ENCODE data around the gene CYFIP2. TPM values are rescaled to one million over a fixed set of nuclear protein-coding genes. Genes with fewer than 3 reads are reported as not detected.

Gene CYFIP2
- total and polyA plus RNA-seq, 2 of the 13 experiments (the other 11 are each of a cell fraction or from before 2014, with no cell fraction given): 22.6 to 30.3 TPM

DNA sequence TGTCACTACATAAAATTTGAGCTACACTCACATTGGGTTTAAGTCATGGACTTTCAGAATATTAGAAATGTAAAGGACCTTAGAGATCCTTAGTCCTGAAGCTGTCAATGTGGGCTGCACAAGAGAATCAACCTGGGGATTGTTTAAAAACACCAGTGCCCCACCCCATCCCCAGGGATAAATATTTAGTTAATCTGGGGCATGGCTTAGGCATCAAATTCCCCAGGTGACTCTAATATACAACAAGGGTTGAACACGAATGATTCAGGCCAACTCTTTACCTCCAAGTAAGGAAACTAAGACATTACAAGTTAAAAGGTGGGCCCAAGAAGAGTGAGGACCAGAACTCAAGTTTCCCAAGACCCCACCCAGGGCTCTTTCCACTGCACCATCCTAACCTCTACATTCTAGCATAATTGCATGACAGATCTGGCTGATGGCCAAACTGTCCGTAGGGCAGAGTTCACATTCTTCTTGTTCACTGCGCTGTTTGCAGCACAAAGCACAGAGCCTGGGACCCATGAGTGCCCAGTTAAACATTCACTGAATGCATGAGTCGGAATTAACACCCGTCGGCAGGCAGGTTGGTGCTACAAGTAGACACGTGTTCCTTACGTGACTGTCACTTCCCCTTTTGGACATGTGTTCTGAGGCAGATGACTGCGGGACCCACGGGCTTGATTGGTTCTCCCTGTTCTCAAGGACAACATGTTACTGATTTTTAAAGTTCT, 25.2 kb downstream of the CYFIP2 start (continued):
- TF ChIP-seq SMYD3 (CRISPR knock-in tag; IDR thresholded peaks at IDR 0.05) (peak; percentile 96), GMEB1 (CRISPR knock-in tag; IDR thresholded peaks at IDR 0.05; ENCODE audit: borderline replicate concordance) (peak; percentile 42; the same call in 1 of the 2 replicates), ZNF747 (CRISPR knock-in tag; IDR thresholded peaks at IDR 0.05; ENCODE audit: borderline replicate concordance) (0 out of 2 replicates have a peak, but pooled peaks have one; percentile 66), FOXO1 (CRISPR knock-in tag; IDR thresholded peaks at IDR 0.05) (peak; percentile 76; the same call in 1 of the 2 replicates), ZNF12 (CRISPR knock-in tag; IDR thresholded peaks at IDR 0.05) (peak; percentile 85), HMGXB4 (CRISPR knock-in tag; IDR thresholded peaks at IDR 0.05; ENCODE audit: borderline replicate concordance in 1 of 2, low read depth in 1 of 2) (peak in 1 of 2 experiments; percentile 37; a peak in 1 of 4 replicates), ELF1 (CRISPR knock-in tag; IDR thresholded peaks at IDR 0.05) (peak; percentile 74), SETDB1 (CRISPR knock-in tag; IDR thresholded peaks at IDR 0.05; ENCODE audit: borderline replicate concordance) (no peak), SMC3 (IDR thresholded peaks at IDR 0.05; ENCODE audit: low read length) (0 out of 2 replicates have a peak, but pooled peaks have one; percentile 26), MTA3 (CRISPR knock-in tag; IDR thresholded peaks at IDR 0.05) (no peak), GABPB1 (CRISPR knock-in tag; IDR thresholded peaks at IDR 0.05) (peak; percentile 68; the same call in 1 of the 2 replicates), TOPORS (CRISPR knock-in tag; IDR thresholded peaks at IDR 0.05) (peak; percentile 57; the same call in 1 of the 2 replicates), NONO (IDR thresholded peaks at IDR 0.05) (no peak), NONO (CRISPR knock-in tag; conservative IDR thresholded peaks at IDR 0.05) (peak; percentile 90), RNF2 (conservative IDR thresholded peaks at IDR 0.05; ENCODE audit: low read depth) (peak; percentile 86), ZNF614 (CRISPR knock-in tag; IDR thresholded peaks at IDR 0.05; ENCODE audit: borderline replicate concordance) (peak; percentile 98), PITX1 (CRISPR knock-in tag; IDR thresholded peaks at IDR 0.05) (peak; percentile 97), MAFF (IDR thresholded peaks at IDR 0.05; ENCODE audit: low read depth, low read length) (peak; percentile 53), ZZZ3 (CRISPR knock-in tag; IDR thresholded peaks at IDR 0.05; ENCODE audit: borderline replicate concordance) (peak; percentile 49; the same call in 1 of the 2 replicates), ZNF335 (CRISPR knock-in tag; IDR thresholded peaks at IDR 0.05) (peak; percentile 65; the same call in 1 of the 2 replicates)
- TF ChIP-seq, protein P1, sequence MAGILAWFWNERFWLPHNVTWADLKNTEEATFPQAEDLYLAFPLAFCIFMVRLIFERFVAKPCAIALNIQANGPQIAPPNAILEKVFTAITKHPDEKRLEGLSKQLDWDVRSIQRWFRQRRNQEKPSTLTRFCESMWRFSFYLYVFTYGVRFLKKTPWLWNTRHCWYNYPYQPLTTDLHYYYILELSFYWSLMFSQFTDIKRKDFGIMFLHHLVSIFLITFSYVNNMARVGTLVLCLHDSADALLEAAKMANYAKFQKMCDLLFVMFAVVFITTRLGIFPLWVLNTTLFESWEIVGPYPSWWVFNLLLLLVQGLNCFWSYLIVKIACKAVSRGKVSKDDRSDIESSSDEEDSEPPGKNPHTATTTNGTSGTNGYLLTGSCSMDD (CRISPR knock-in tag; IDR thresholded peaks at IDR 0.05): no peak
- TF ChIP-seq, protein P2, sequence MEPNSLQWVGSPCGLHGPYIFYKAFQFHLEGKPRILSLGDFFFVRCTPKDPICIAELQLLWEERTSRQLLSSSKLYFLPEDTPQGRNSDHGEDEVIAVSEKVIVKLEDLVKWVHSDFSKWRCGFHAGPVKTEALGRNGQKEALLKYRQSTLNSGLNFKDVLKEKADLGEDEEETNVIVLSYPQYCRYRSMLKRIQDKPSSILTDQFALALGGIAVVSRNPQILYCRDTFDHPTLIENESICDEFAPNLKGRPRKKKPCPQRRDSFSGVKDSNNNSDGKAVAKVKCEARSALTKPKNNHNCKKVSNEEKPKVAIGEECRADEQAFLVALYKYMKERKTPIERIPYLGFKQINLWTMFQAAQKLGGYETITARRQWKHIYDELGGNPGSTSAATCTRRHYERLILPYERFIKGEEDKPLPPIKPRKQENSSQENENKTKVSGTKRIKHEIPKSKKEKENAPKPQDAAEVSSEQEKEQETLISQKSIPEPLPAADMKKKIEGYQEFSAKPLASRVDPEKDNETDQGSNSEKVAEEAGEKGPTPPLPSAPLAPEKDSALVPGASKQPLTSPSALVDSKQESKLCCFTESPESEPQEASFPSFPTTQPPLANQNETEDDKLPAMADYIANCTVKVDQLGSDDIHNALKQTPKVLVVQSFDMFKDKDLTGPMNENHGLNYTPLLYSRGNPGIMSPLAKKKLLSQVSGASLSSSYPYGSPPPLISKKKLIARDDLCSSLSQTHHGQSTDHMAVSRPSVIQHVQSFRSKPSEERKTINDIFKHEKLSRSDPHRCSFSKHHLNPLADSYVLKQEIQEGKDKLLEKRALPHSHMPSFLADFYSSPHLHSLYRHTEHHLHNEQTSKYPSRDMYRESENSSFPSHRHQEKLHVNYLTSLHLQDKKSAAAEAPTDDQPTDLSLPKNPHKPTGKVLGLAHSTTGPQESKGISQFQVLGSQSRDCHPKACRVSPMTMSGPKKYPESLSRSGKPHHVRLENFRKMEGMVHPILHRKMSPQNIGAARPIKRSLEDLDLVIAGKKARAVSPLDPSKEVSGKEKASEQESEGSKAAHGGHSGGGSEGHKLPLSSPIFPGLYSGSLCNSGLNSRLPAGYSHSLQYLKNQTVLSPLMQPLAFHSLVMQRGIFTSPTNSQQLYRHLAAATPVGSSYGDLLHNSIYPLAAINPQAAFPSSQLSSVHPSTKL (CRISPR knock-in tag; IDR thresholded peaks at IDR 0.05): peak; percentile 99
